Thymus (tissue), 11 donors: ENCODE results near the gene GRM4. TPM values are rescaled to one million over a fixed set of nuclear protein-coding genes. Genes with fewer than 3 reads are reported as not detected.

Experiments used
- DNase-seq, 9 donors: peaks; one replicate each; pipeline ENCODE4 v3.0.0-alpha.2; 2013; ENCODE audit warnings: low spot score in 9 of 9, low read depth in 6 of 9, missing footprints in 1 of 9
- H3K27ac ChIP-seq, 2 donors: one replicate each; pipeline ENCODE4 v1.5.1; 2013; ENCODE audit warnings: control low read depth in 1 of 2, low read depth in 1 of 2, low read length in 1 of 2, mild to moderate bottlenecking in 1 of 2, moderate library complexity in 1 of 2
- H3K27me3 ChIP-seq, 2 donors: one replicate each; pipeline ENCODE4 v1.5.1; 2013; ENCODE audit warnings: low read length in 1 of 2; ENCODE audit not compliant: control insufficient read depth in 2 of 2, insufficient read depth in 1 of 2
- H3K36me3 ChIP-seq, 2 donors: one replicate each; pipeline ENCODE4 v1.5.1; 2013; ENCODE audit warnings: low read length in 1 of 2, mild to moderate bottlenecking in 1 of 2, moderate library complexity in 1 of 2; ENCODE audit not compliant: control insufficient read depth in 2 of 2, insufficient read depth in 2 of 2
- H3K4me1 ChIP-seq, 2 donors: one replicate each; pipeline ENCODE4 v1.5.1; 2013; ENCODE audit warnings: low read length in 2 of 2; ENCODE audit not compliant: control insufficient read depth in 2 of 2, insufficient read depth in 2 of 2
- H3K4me3 ChIP-seq, 2 donors: one replicate each; pipeline ENCODE4 v1.5.1; 2013; ENCODE audit warnings: low read length in 2 of 2, control low read depth in 1 of 2, mild to moderate bottlenecking in 1 of 2
- H3K9me3 ChIP-seq, 2 donors: one replicate each; pipeline ENCODE4 v1.5.1; 2013; ENCODE audit warnings: low read length in 1 of 2, mild to moderate bottlenecking in 1 of 2; ENCODE audit not compliant: control insufficient read depth in 2 of 2, insufficient read depth in 1 of 2
- whole genome bisulfite sequencing: extraction: QIAGEN DNeasy Blood & Tissue Kit; methylation state at CpG from one replicate; pipeline ENCODE4 v1.1.7; 2013; 5-methylcytosine and 5-hydroxymethylcytosine counted together
- polyA plus RNA-seq: library from polyadenylated mRNA; stranded (reverse); fragments of 200-250 nt; gene quantifications from one replicate; pipeline ENCODE4 v1.2.3, GENCODE V29; 2013
- total RNA-seq: library from RNA; stranded (reverse); fragments of 120-200 nt; gene quantifications from one replicate; pipeline ENCODE4 v1.2.4, GENCODE V29; 2013
- donor health status: healthy.

The GRM4 gene
- total and polyA plus RNA-seq, 2 donors: 0.14 to 0.27 TPM

DNA sequence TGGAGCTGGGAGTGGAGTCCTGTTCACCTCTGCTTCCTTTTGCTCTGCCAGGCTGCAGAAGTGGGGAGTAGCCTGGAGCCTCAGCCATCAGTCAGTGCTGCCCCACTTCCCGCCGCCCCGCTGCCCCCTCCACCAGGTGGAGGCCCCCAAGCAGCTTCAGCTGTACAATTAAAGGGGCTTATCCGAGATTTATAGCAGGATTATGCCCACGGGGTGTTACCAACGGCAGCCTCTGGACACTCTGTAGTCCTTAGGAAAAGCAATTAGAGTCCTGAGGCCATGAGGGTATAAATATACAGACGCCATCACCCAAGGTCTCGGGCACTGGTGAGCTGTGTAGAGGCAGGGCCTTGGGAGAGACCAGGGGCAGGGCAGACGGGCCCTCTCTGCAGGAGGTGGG, 55.4 kb downstream of the GRM4 start:
- Histone ChIP-seq H3K4me3 (no peak overlapping the region), H3K36me3 (no peaks in the 10 kb centered on the region), H3K27ac (no peak overlapping the region), H3K27me3 (peaks cover 0 to 12% of the 10 kb centered on the region in 2 donors), H3K9me3 (peaks cover 0 to 1% of the 10 kb centered on the region in 2 donors), H3K4me1 (no peaks in the 10 kb centered on the region)
- WGBS: 86% methylated on average over 9 of the region's 9 CpGs
- no peak for DNase-seq

DNA sequence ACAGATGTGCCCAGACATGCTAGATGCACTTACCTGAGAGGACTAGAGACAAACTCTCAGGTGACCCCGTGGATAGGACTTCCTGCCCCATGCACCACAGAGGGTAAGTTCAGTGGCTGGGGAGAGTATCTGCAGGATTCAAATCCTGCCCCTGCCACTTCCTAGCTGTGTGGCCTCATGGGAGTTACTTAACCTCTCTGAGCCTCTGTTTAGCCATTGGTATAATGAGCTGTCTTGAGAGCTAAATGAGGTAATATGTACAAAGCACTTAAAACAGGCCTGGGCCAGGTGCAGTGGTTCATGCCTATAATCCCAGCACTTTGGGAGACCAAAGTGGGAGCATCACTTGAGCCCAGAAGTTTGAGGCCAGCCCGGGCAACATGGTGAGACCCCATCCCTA, 59.3 kb downstream of the GRM4 start:
- Histone ChIP-seq H3K4me1 (no peaks in the 10 kb centered on the region), H3K27me3 (no peaks in the 10 kb centered on the region), H3K9me3 (no peaks in the 10 kb centered on the region), H3K4me3 (no peak overlapping the region), H3K36me3 (no peaks in the 10 kb centered on the region), H3K27ac (no peak overlapping the region)
- 95% methylated on average over 2 of the region's 2 CpGs for WGBS
- no peak for DNase-seq

DNA sequence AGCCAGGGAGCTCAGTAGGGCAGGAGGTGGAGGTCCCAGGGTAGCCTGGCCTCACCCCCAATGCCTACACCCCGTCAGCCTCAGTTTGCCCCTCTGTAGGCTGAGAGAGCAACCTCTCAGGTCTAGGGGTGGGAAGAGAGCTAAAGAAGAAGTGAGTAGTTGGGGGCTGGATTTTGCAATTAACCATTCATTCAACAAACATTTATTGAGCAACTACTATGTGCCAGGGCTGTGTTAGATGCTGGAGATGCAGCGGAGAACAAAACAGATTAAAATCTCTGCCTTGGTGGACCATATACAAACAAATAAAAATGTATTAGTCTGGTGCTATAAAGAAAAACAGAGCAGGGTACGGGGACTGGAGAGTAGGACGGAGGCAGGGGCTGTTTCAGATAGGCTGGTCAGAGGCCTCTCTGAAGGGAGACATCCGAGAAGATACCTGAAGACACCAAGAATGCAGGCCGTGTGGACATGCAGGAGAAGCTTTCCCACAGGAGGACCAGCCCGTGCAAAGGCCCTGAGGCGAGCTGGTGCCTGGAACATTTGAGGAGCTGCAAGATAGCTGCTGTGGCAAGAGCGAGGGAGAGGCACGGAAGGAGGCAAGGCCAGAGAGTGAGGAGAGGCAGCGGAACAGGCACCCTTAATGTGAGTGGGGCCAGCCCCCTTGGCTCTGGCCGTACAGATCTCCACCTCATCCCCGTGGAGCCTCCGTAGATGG, 60.3 kb downstream of the GRM4 start:
- H3K4me1 ChIP-seq: no peaks in the 10 kb centered on the region
- no peak for DNase-seq
- no peak overlapping the region for H3K4me3 ChIP-seq
- H3K27ac ChIP-seq: no peak overlapping the region
- H3K9me3 ChIP-seq: no peaks in the 10 kb centered on the region
- no peaks in the 10 kb centered on the region for H3K27me3 ChIP-seq
- 94% methylated on average over 14 of the region's 14 CpGs for WGBS
- no peaks in the 10 kb centered on the region for H3K36me3 ChIP-seq

DNA sequence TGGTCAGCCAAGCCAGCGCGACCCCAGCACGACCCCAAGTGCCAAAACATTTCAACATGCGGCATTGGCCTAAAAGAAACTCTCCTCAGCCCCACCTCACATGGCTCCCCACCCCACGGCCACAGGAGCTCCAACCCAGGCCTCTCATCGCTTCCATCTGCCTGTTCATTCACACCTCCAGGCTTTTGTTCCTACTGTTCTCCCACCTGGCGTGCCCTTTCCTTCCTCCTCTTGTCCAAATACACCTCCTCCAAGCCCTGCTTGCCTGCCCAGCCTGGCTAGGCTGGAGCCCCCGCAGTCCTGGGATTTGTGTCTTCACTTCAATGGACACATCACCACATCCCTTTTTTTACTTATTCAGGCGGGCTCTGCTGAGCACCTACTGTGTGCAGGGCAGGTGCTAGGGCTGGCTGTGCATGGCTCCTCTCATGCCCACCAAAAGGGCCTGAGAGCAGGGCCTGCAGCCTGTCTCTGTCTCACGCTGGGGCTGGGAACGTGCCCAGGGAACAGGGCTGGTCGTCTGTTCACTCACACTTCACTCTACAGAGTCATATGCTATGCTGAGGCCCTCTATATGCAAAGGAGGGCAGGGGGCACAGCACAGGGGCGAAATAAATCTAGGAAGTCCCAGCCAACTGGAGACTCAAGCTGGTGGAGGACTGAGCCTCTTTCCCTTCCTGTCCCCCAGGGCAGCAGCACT, 61.1 kb downstream of the GRM4 start:
- 88% methylated on average over 13 of the region's 13 CpGs for WGBS
- Histone ChIP-seq H3K4me1 (no peaks in the 10 kb centered on the region), H3K27ac (no peak overlapping the region), H3K4me3 (no peak overlapping the region), H3K9me3 (no peaks in the 10 kb centered on the region), H3K36me3 (no peaks in the 10 kb centered on the region), H3K27me3 (peaks cover 0 to 2% of the 10 kb centered on the region in 2 donors)
- DNase-seq: no peak

DNA sequence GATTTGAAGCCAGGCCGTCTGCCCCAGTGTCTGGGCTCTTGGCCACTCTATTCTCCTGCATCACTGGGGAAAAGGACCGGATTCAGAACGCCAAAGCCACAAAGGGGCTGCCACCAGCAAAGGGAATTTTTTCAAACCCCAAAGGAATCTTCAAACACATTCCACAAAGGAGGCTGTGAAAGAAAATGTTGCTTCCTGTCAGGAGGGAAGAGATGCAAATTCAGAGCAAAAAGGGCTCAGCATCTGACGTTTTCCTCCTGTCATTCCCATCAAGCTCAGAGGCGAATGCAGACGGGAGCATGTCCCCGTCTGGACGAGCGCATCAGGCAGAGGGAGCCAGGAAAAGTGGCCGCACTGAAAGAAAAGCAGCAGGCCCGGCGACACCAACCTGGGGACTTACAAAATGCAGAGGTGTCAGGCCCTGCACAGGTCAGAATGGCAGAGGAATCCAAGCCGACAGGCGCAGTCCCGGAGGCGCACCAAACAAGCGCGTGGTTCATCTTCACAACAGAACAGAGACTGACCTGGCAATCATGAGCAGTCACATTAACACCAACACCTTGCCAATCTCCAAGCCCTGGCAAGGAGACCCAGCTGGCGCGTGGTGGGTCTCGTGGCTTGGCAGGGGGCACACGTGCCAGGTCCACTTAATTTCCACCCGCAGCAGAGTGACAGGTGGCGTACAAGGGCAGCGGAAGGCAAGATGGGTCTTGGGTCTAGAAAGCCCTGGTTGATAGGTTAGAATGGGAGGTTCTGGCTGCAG, 62.8 kb downstream of the GRM4 start:
- DNase-seq: no peak
- H3K9me3 ChIP-seq: no peaks in the 10 kb centered on the region
- H3K27me3 ChIP-seq: peaks cover 0 to 6% of the 10 kb centered on the region in 2 donors
- no peaks in the 10 kb centered on the region for H3K36me3 ChIP-seq
- no peak overlapping the region for H3K4me3 ChIP-seq
- WGBS: 92% methylated on average over 25 of the region's 25 CpGs
- no peaks in the 10 kb centered on the region for H3K4me1 ChIP-seq
- H3K27ac ChIP-seq: no peak overlapping the region

DNA sequence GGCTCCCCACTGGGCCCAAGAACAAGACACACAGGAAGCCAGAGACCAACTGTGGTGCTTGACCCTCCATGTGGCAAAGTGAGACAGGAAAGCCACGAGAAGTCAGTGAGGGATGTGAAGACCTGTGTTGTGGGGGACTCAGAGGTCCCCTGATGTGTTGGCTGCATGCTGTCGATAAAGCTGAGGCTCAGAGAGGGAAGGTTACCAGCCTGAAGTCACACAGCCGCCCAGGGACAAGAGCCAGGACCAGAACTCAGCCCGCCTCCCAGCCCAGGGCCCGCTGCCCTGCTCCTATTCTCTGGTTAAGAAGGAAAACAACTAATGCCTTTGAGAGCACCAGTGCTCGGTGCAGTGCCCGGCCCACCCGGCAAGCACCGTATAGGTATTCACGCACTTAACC, 63.5 kb downstream of the GRM4 start:
- 83% methylated on average over 10 of the region's 10 CpGs for WGBS
- H3K4me3 ChIP-seq: no peak overlapping the region
- H3K9me3 ChIP-seq: no peaks in the 10 kb centered on the region
- no peaks in the 10 kb centered on the region for H3K4me1 ChIP-seq
- no peak for DNase-seq
- no peak overlapping the region for H3K27ac ChIP-seq
- H3K36me3 ChIP-seq: no peaks in the 10 kb centered on the region
- H3K27me3 ChIP-seq: peaks cover 0 to 6% of the 10 kb centered on the region in 2 donors

DNA sequence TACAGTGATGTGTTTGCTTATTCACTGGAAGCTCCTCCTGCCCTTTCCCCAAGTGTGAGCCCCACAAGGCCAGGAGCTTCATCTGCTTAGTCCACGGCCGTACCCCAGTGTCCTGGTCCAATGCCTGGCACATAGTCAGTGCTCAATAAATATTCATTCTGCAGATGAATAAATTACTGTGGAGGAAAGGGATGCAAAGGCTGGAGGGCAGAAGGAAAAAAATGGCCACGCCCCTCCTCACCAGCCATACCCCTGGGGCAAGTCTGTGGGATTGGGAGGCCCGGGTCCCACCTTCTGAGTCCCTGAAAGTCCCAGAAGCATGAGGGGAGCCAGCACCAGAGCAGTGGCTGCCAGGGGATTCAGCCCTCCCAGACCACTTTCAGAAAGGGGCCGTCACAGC, 65.5 kb downstream of the GRM4 start:
- Histone ChIP-seq H3K4me1 (no peaks in the 10 kb centered on the region), H3K36me3 (no peaks in the 10 kb centered on the region), H3K27ac (no peak overlapping the region), H3K9me3 (no peaks in the 10 kb centered on the region), H3K4me3 (no peak overlapping the region), H3K27me3 (peaks cover 0 to 6% of the 10 kb centered on the region in 2 donors)
- 92% methylated on average over 5 of the region's 5 CpGs for WGBS
- no peak for DNase-seq

DNA sequence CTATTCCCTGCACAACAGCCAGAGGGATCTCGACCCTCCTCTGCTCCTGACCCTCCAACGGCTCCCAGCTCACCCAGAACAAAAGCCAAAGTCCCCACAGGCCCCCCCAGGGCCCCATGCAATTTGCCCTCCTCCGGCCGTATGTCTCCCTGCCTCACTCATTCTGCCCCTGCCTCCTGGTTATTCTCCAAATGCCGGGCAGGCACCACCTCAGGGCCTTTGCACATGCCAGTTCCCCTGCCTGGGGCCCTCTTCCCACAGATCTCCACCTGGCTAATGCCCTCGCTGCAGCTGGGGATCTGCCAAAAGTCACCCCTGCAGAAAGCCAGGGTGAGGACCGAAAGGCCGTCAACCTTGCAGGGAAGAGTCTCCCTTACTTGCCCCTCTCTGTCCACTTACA, 66.0 kb downstream of the GRM4 start:
- H3K4me1 ChIP-seq: no peaks in the 10 kb centered on the region
- WGBS: 77% methylated on average over 8 of the region's 8 CpGs
- H3K4me3 ChIP-seq: no peak overlapping the region
- no peak for DNase-seq
- H3K9me3 ChIP-seq: no peaks in the 10 kb centered on the region
- H3K36me3 ChIP-seq: no peaks in the 10 kb centered on the region
- H3K27me3 ChIP-seq: peaks cover 0 to 6% of the 10 kb centered on the region in 2 donors
- no peak overlapping the region for H3K27ac ChIP-seq

DNA sequence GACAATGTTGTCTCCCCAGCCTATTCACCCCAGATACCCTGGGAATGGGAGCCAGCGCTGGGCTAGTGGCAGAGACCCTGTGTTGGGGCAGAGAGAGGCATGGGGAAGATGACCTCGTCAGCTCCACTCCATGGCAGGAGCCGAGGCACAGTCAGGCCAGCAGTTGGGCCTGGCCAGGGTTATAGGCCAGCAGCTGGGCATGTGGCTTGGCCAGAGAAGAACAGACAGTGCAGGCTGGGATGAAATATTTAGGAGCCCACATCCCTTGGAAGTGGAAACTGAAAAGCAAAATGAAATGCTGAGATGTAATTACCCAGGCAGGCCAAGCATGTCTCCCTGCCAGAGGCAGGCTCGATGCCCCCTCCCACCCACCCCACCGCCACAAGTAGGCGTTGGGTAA, 70.0 kb downstream of the GRM4 start:
- no peak for DNase-seq
- Histone ChIP-seq H3K27ac (no peak overlapping the region), H3K9me3 (peaks cover 0 to 19% of the 10 kb centered on the region in 2 donors), H3K27me3 (peaks cover 0 to 8% of the 10 kb centered on the region in 2 donors), H3K36me3 (no peaks in the 10 kb centered on the region), H3K4me1 (no peaks in the 10 kb centered on the region), H3K4me3 (no peak overlapping the region)
- 96% methylated on average over 6 of the region's 6 CpGs for WGBS
